ENCODE data around the gene IQSEC3.
"Not testable (repeated sequence)": the region's sequence is repeated elsewhere in the genome, so short reads cannot be mapped to it uniquely, and the experiment has no call there.

DNA sequence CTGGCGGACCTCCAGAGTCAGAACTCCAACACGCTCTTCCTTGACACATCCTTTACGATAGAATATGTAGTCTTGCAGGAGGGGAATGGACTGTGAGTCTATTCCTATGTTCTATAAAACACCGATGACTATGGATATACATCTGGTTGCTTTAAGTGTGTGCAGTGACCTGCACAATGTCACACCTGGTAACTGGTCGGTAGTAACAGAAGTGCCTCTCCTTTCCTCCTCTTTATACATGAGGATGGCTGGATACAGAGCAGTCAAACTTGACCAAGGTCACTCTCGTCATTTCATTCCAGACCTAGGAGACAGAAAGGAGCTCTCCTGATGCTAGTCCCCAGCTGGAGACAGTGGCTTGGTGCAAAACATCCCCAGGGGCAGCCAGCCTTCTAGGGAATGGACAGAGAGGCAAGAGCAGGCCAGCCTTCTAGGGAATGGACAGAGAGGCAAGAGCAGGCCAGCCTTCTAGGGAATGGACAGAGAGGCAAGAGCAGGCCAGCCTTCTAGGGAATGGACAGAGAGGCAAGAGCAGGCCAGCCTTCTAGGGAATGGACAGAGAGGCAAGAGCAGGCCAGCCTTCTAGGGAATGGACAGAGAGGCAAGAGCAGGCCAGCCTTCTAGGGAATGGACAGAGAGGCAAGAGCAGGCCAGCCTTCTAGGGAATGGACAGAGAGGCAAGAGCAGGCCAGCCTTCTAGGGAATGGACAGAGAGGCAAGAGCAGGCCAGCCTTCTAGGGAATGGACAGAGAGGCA lies 21.2 kb upstream of the IQSEC3 start:
- TF ChIP-seq, protein P1, sequence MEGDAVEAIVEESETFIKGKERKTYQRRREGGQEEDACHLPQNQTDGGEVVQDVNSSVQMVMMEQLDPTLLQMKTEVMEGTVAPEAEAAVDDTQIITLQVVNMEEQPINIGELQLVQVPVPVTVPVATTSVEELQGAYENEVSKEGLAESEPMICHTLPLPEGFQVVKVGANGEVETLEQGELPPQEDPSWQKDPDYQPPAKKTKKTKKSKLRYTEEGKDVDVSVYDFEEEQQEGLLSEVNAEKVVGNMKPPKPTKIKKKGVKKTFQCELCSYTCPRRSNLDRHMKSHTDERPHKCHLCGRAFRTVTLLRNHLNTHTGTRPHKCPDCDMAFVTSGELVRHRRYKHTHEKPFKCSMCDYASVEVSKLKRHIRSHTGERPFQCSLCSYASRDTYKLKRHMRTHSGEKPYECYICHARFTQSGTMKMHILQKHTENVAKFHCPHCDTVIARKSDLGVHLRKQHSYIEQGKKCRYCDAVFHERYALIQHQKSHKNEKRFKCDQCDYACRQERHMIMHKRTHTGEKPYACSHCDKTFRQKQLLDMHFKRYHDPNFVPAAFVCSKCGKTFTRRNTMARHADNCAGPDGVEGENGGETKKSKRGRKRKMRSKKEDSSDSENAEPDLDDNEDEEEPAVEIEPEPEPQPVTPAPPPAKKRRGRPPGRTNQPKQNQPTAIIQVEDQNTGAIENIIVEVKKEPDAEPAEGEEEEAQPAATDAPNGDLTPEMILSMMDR (conservative IDR thresholded peaks at IDR 0.05), result not testable (repeated sequence)
- TF ChIP-seq ZFX (IDR thresholded peaks at IDR 0.05), result not testable (repeated sequence)
